Measurements from ENCODE around the gene SH3GLB2.

SH3GLB2 gene

GRCh38 chr9:129028192-129028966 is at the start of gene SH3GLB2:
SH3GLB2 (minus strand) TSS chr9:129028331; CDS start chr9:129028154, 177 bp downstream.
- DNase-seq, result peak; percentile 96

GRCh38 chr9:129077236-129077635 is 49.1 kb upstream of the SH3GLB2 start:
- DNase-seq, result no peak

- DNase-seq, result no peak
Measured at GRCh38 chr9:129076640-129077037, 48.5 kb upstream of the SH3GLB2 start.

GRCh38 chr9:129075996-129076639 is 48.0 kb upstream of the SH3GLB2 start:
- no peak for DNase-seq

- DNase-seq, result no peak
Measured at GRCh38 chr9:129074106-129074505, 46.0 kb upstream of the SH3GLB2 start.

GRCh38 chr9:129073404-129073803 is 45.3 kb upstream of the SH3GLB2 start:
- no peak for DNase-seq

- no peak for DNase-seq
Measured at GRCh38 chr9:129072171-129072570, 44.0 kb upstream of the SH3GLB2 start.

- peak; percentile 71 for DNase-seq
Measured at GRCh38 chr9:129071526-129072126, 43.5 kb upstream of the SH3GLB2 start.

GRCh38 chr9:129070696-129071525 is 42.8 kb upstream of the SH3GLB2 start:
- DNase-seq, result peak; percentile 66

GRCh38 chr9:129069862-129070641 is 41.9 kb upstream of the SH3GLB2 start:
- DNase-seq, result peak; percentile 92

- peak; percentile 100 for DNase-seq
Measured at GRCh38 chr9:129068990-129069861, 41.1 kb upstream of the SH3GLB2 start.

GRCh38 chr9:129068110-129068509 is 40.0 kb upstream of the SH3GLB2 start:
- no peak for DNase-seq

GRCh38 chr9:129064499-129064908 is 36.4 kb upstream of the SH3GLB2 start:
- no peak for DNase-seq

GRCh38 chr9:129063061-129063460 is 34.9 kb upstream of the SH3GLB2 start:
- DNase-seq, result no peak

- DNase-seq, result no peak
Measured at GRCh38 chr9:129060991-129061390, 32.9 kb upstream of the SH3GLB2 start.

- no peak for DNase-seq
Measured at GRCh38 chr9:129059796-129060785, 32.0 kb upstream of the SH3GLB2 start.

GRCh38 chr9:129058965-129059795 is 31.0 kb upstream of the SH3GLB2 start:
- DNase-seq, result no peak

- no peak for DNase-seq
Measured at GRCh38 chr9:129054163-129054851, 26.2 kb upstream of the SH3GLB2 start.
